ENCODE data around the gene ZKSCAN7. TPM values are rescaled to one million over a fixed set of nuclear protein-coding genes. Genes with fewer than 3 reads are reported as not detected.
A peak's percentile ranks its signal among the peaks of the same experiment; 100 is the strongest.

Gene ZKSCAN7
- total and polyA plus RNA-seq, 2 of the 13 experiments (the other 11 are each of a cell fraction or from before 2014, with no cell fraction given), result 2.3 to 3.8 TPM

- TF ChIP-seq MLXIP (CRISPR knock-in tag; IDR thresholded peaks at IDR 0.05; ENCODE audit: borderline replicate concordance) (no peak), YY1 (IDR thresholded peaks at IDR 0.05; ENCODE audit: insufficient read depth, insufficient replicate concordance, low read depth, low read length) (peak; percentile 89), SUZ12 (IDR thresholded peaks at IDR 0.05; ENCODE audit: low read depth, low read length) (no peak), YEATS2 (CRISPR knock-in tag; IDR thresholded peaks at IDR 0.05; ENCODE audit: borderline replicate concordance) (peak; percentile 52; the same call in 1 of the 2 replicates), DRAP1 (CRISPR knock-in tag; IDR thresholded peaks at IDR 0.05) (no peak), CEBPZ (IDR thresholded peaks at IDR 0.05; ENCODE audit: low read length) (no peak), RERE (CRISPR knock-in tag; IDR thresholded peaks at IDR 0.05; ENCODE audit: low read depth) (no peak), NFIB (CRISPR knock-in tag; IDR thresholded peaks at IDR 0.05; ENCODE audit: borderline replicate concordance) (no peak), ZNF784 (CRISPR knock-in tag; IDR thresholded peaks at IDR 0.05; ENCODE audit: borderline replicate concordance) (0 out of 2 replicates have a peak, but pooled peaks have one; percentile 36), GPN1 (CRISPR knock-in tag; IDR thresholded peaks at IDR 0.05; ENCODE audit: borderline replicate concordance) (no peak), E2F5 (CRISPR knock-in tag; conservative IDR thresholded peaks at IDR 0.05) (0 out of 2 replicates have a peak, but pooled peaks have one; percentile 8)
These were observed at the start of gene ZKSCAN7 (continued) for GRCh38 chr3:44554626-44555592.
